ENCODE results near the gene LGALS3BP. TPM values are rescaled to one million over a fixed set of nuclear protein-coding genes. Genes with fewer than 3 reads are reported as not detected.

LGALS3BP gene
- total and polyA plus RNA-seq, 2 of the 13 experiments (the other 11 are each of a cell fraction or from before 2014, with no cell fraction given) = 137 to 332 TPM

- TF ChIP-seq RAD51 (IDR thresholded peaks at IDR 0.05; ENCODE audit: borderline replicate concordance) (no peak), ZNF710 (CRISPR knock-in tag; IDR thresholded peaks at IDR 0.05; ENCODE audit: borderline replicate concordance) (peak; percentile 66; the same call in 1 of the 2 replicates), GATAD2A (CRISPR knock-in tag; IDR thresholded peaks at IDR 0.05) (peak; percentile 56; the same call in 1 of the 2 replicates), BCL6 (CRISPR knock-in tag; IDR thresholded peaks at IDR 0.05) (no peak), FOXA3 (CRISPR knock-in tag; IDR thresholded peaks at IDR 0.05) (peak; percentile 51; the same call in 1 of the 2 replicates), SYNCRIP (IDR thresholded peaks at IDR 0.05; ENCODE audit: insufficient read depth, low read depth, low read length) (no peak), ZBTB40 (IDR thresholded peaks at IDR 0.05) (no peak), ZBTB40 (CRISPR knock-in tag; IDR thresholded peaks at IDR 0.05) (peak; percentile 53; the same call in 1 of the 2 replicates), ZBTB20 (CRISPR knock-in tag; IDR thresholded peaks at IDR 0.05; ENCODE audit: borderline replicate concordance, low read depth) (no peak), ZNF891 (CRISPR knock-in tag; IDR thresholded peaks at IDR 0.05) (no peak; the same call in 1 of the 2 replicates), ATF5 (CRISPR knock-in tag; IDR thresholded peaks at IDR 0.05; ENCODE audit: low read depth) (no peak), ZNF18 (CRISPR knock-in tag; IDR thresholded peaks at IDR 0.05; ENCODE audit: insufficient replicate concordance) (no peak), CCAR2 (optimal IDR thresholded peaks at IDR 0.05; ENCODE audit: low read depth, low read length) (no peak), U2AF2 (IDR thresholded peaks at IDR 0.05; ENCODE audit: low read depth, low read length) (no peak), ZKSCAN1 (IDR thresholded peaks at IDR 0.05; ENCODE audit: low read length) (no peak)
These were observed 29.9 kb upstream of the LGALS3BP start, which contains the start of gene CANT1 (continued) for GRCh38 chr17:79009397-79010303.

All from HepG2 (cell line).